Cardiac fibroblast (primary cell): ENCODE results near the gene TSPAN9.
A peak's percentile ranks its signal among the peaks of the same experiment; 100 is the strongest.

Experiments
- DNase-seq, 2 donors: peaks; one replicate each; pipeline versions ENCODE4 v3.0.0 to v3.0.0-alpha.2; 2010; ENCODE audit warnings: low read depth in 2 of 2
- H3K4me3 ChIP-seq, 2 donors: replicated peaks in 1 of 2; 1 replicate in 1 of 2; 2 replicates in 1 of 2; pipeline ENCODE4 v1.5.1; 2011; ENCODE audit warnings: low read depth in 2 of 2, low read length in 2 of 2, mild to moderate bottlenecking in 2 of 2, moderate library complexity in 1 of 2
- TF ChIP-seq, protein P1 (sequence below): IDR thresholded peaks from one replicate; pipeline ENCODE4 v1.5.1; 2011; ENCODE audit warnings: low read depth, mild to moderate bottlenecking, low read length, inconsistent platforms

The TSPAN9 gene

DNA sequence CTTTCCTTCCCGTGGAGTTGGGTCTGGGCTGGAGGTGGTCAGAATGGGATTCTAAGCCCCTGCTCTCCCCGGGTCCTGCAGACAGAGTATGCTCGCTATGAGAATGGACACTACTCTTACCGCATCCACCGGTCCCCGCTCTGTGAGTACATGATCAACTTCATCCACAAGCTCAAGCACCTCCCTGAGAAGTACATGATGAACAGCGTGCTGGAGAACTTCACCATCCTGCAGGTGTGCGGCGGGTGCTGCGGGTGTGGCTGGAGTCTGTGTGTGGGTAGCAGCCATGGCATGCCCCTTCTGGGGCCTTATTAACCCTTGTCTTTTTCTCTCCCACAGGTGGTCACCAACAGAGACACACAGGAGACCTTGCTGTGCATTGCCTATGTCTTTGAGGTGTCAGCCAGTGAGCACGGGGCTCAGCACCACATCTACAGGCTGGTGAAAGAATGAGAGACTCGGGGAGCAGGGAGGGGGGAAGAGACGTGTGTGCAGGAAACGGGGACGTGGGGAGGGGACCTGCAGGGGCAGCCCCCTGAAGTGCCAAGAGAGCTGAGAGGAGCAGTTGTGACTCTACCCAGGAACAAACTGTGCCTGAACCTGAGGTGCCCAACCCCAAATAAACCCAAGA, 37.0 kb upstream of the TSPAN9 start:
- TF ChIP-seq, protein P1, sequence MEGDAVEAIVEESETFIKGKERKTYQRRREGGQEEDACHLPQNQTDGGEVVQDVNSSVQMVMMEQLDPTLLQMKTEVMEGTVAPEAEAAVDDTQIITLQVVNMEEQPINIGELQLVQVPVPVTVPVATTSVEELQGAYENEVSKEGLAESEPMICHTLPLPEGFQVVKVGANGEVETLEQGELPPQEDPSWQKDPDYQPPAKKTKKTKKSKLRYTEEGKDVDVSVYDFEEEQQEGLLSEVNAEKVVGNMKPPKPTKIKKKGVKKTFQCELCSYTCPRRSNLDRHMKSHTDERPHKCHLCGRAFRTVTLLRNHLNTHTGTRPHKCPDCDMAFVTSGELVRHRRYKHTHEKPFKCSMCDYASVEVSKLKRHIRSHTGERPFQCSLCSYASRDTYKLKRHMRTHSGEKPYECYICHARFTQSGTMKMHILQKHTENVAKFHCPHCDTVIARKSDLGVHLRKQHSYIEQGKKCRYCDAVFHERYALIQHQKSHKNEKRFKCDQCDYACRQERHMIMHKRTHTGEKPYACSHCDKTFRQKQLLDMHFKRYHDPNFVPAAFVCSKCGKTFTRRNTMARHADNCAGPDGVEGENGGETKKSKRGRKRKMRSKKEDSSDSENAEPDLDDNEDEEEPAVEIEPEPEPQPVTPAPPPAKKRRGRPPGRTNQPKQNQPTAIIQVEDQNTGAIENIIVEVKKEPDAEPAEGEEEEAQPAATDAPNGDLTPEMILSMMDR: no peak
- no peak overlapping the region for H3K4me3 ChIP-seq
- DNase-seq: no peak

DNA sequence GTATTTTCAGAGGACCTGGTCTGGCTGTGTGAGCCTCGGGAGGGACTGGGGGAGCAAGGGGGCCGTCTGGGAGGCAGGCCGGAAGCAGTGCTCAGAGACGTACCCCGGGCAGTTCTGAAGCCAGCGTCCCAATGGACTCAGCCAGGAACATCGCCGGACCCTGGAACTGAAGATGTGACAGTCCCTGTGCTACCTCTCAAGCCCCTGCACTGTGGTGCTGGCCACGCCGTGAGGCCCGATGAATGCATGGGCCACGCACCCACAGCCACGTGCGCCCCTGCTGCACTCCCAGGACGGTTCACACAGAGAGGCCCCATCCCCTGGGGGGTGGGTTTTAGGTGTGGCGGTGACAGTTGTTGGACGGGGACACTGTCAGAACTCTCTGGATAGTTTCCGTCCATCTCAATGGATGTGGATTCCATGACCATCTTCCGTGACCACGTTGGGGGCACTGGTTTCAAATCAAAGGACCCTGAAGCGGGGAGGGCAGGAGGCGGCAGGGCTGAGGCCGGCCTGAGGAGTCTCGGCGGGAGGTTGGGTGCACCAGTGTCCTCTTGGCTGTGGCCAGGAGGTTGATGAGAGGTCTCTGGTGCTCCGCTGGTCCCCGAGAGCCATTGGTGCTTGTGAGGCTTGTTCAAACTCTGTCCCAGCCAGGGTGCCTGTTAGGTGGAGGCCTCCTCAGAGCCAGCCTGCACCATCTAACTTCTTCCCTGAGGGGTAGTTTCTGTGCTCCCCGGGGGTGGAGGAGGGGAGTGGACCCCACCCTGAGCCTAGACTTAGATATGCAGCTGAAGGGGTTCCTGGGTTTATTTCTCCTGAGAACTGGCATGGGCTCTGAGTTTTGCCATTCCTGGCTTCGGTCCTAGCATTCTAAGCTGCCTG, 36.3 kb upstream of the TSPAN9 start:
- H3K4me3 ChIP-seq: no peak overlapping the region
- TF ChIP-seq, protein P1: no peak
- no peak for DNase-seq

DNA sequence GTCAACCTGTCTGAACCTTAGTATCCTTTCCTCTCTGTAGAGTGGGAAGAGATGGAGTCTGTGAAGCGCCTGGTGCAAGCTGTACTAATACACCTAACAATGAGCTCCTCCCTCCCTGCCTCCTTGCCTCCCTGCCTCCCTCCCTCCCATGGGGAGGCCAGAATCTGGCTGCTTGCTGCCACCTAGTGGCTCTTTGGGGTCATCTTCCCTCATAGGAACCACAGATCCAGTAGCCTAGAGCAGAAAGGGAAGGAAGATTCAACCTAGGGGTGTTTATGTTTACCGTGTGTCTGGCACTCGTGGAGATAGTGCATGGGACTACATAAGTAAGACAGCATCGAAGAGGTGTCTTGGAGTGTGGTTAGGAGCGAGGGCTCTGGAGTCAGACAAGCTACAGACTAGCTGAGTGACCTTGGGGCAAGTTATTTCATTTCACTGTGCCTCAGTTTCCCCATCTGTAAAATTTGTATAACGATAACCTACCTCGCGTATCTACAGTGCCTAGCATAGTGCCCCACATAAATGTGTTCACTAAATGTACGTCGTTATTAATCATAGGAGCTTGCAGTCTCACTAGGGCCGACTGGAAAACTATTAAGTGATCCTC, 35.5 kb upstream of the TSPAN9 start:
- TF ChIP-seq, protein P1: peak; percentile 78
- H3K4me3 ChIP-seq: no peak overlapping the region
- peak; percentile 82 to 86 for DNase-seq

DNA sequence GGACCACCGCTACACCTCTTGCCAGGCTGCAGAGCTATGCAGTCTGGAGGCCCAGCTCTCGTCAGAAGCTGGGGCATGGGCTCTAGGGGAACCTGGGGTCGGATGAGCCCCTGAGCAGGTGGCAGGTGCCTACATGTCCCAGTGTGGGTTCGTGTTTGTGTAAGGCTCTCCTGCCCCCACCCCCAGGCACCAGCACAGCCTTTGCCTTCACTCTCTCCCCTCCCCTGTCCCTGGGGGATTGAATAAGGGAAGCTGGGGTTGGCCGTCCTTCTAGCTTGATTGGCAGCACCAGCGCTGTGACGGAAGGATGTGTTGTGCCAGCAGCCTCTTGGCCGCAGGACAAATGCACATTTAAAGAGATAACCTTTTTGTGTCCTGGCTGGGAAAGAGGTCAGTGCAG, 34.8 kb upstream of the TSPAN9 start:
- DNase-seq: no peak
- H3K4me3 ChIP-seq: no peak overlapping the region
- TF ChIP-seq, protein P1: no peak

DNA sequence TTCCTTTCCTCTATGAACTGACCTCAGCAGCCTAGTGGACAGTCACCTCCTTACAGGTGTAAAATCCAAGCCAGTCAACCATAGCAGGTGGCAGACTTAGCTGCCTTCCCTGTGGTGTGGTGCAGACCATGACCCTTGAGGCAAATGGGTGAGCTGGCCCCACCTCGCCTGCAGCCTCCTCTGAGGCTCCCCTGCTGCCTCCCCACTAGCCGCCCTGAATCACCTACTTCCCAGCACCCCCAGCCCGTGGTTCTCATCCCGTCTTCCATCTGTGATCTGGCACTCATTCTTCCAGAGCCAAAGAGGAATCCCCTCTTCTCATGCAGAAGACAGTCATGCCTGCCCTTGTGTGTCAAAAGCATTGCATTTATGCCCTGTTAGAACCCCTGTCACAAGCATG, 34.4 kb upstream of the TSPAN9 start:
- TF ChIP-seq, protein P1: no peak
- no peak for DNase-seq
- H3K4me3 ChIP-seq: no peak overlapping the region

DNA sequence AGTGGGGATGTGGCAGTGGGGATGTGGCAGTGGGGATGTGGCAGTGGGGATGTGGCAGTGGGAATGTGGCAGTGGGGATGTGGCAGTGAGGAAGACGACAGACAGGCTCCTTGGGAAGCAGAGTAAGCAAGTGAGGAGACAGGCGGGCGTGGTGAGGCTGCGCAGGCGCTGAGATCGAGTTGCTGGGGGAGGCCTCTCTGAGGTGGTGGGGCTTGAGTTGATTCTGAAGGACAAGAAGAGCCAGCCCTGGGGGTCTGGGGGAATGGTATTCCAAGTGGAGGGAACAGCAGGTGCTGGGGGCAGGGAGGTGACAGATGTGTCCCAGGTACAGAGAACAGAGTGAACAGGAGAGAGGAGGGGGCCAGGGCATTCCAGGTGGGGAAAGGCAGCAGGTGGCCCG, 33.8 kb upstream of the TSPAN9 start:
- H3K4me3 ChIP-seq: no peak overlapping the region
- DNase-seq: no peak

More for the DNA sequence above, 33.8 kb upstream of the TSPAN9 start:
- TF ChIP-seq, protein P1: no peak
